GM12878 (cell line): Measurements from ENCODE around the gene SHB. TPM values are rescaled to one million over a fixed set of nuclear protein-coding genes. Genes with fewer than 3 reads are reported as not detected.

ENCODE experiments used
- ATAC-seq: fragments of 200-7000 bp; cut with Tn5 transposase; 3 replicates; pipeline ENCODE4 v1.9.1; 2020; ENCODE audit warnings: mild to moderate bottlenecking, moderate library complexity
- BruUV-seq: library from RNA; stranded (reverse); fragments of 400-500 nt; replicated peaks from 2 replicates; lab custom pipeline; 2021; lab: Mats Ljungman, UMichigan
- CTCF ChIA-PET: fragments of 300-600 bp; sonication (Branson Sonifier 250); formaldehyde crosslinking; extraction: SDS; loops from one replicate; lab custom pipeline; 2021; ENCODE audit warnings: inconsistent platforms; lab: Yijun Ruan, JAX
- POLR2A ChIA-PET: fragments of 350-600 bp; formaldehyde crosslinking; extraction: SDS; loops from one replicate; lab custom pipeline; 2021; ENCODE audit warnings: inconsistent platforms; lab: Charles Lee
- RAD21 ChIA-PET: fragments of 300-600 bp; sonication (Branson Sonifier 250); formaldehyde crosslinking; loops from one replicate; lab custom pipeline; 2023; ENCODE audit warnings: antibody characterized with exemption; ENCODE audit not compliant: unreplicated experiment; lab: Charles Lee
- SMC1A ChIA-PET: fragments of 300-600 bp; sonication (Branson Sonifier 250); formaldehyde crosslinking; loops from one replicate; lab custom pipeline; 2023; ENCODE audit not compliant: unreplicated experiment, uncharacterized antibody; lab: Charles Lee
- DNase-seq: peaks from one replicate; pipeline ENCODE4 v3.0.0-alpha.2; 2011; ENCODE audit warnings: low read depth, low spot score
- FAIRE-seq: peaks from 3 replicates; lab custom pipeline; 2011; peaks lifted over from hg19 to GRCh38; lab: Jason Lieb, UNC
- H2AFZ ChIP-seq: 2 replicates; pipeline ENCODE4 v1.6.0; 2011; ENCODE audit warnings: low read depth, low read length, control low read depth; ENCODE audit not compliant: control insufficient read depth
- H3K27ac ChIP-seq: 2 replicates; pipeline ENCODE4 v1.5.1; 2011; ENCODE audit warnings: control low read depth; ENCODE audit not compliant: control insufficient read depth, insufficient read depth
- H3K27me3 ChIP-seq, 2 experiments: replicated peaks in 1 of 2; 2 replicates each; pipeline versions ENCODE4 v1.6.0 to v1.6.1; 2011; ENCODE audit warnings: low read length in 1 of 2; ENCODE audit not compliant: control insufficient read depth in 2 of 2, insufficient read depth in 2 of 2
- H3K36me3 ChIP-seq, 2 experiments: 2 replicates each; pipeline ENCODE4 v1.5.1; 2011; ENCODE audit warnings: low read length in 1 of 2; ENCODE audit not compliant: control insufficient read depth in 2 of 2, insufficient read depth in 2 of 2
- H3K4me1 ChIP-seq: 2 replicates; pipeline ENCODE4 v1.6.1; 2011; ENCODE audit warnings: mild to moderate bottlenecking, low read length, moderate library complexity, mixed read lengths; ENCODE audit not compliant: control insufficient read depth, insufficient read depth
- H3K4me2 ChIP-seq: 2 replicates; pipeline ENCODE4 v1.6.0; 2011; ENCODE audit warnings: control low read depth; ENCODE audit not compliant: control insufficient read depth, insufficient read depth
- H3K4me3 ChIP-seq: fragments of 200-600 bp; sonication (generic); 2 replicates; pipeline ENCODE4 v1.5.1; 2016
- H3K79me2 ChIP-seq: 2 replicates; pipeline ENCODE4 v1.6.0; 2011; ENCODE audit warnings: low read length; ENCODE audit not compliant: control insufficient read depth, insufficient read depth
- H3K9ac ChIP-seq: 2 replicates; pipeline ENCODE4 v1.8.0; 2011; ENCODE audit warnings: low read length, control low read depth, mixed read lengths; ENCODE audit not compliant: control insufficient read depth, insufficient read depth
- H3K9me3 ChIP-seq: replicated peaks from 3 replicates; pipeline ENCODE4 v1.5.1; 2011; ENCODE audit warnings: mild to moderate bottlenecking, low read length; ENCODE audit not compliant: control insufficient read depth, insufficient read depth
- H4K20me1 ChIP-seq: 2 replicates; pipeline ENCODE4 v1.6.0; 2011; ENCODE audit not compliant: control insufficient read depth, insufficient read depth
- BRCA1 ChIP-seq: IDR thresholded peaks from 2 replicates; pipeline ENCODE4 v1.6.1; 2011; ENCODE audit warnings: low read depth, low read length, improper control_type of control experiment
- CBX3 ChIP-seq: fragments of 200-600 bp; sonication (generic); IDR thresholded peaks from 2 replicates; pipeline ENCODE4 v1.6.1; 2016; ENCODE audit warnings: low read depth, borderline replicate concordance
- ETV6 ChIP-seq, 2 experiments: fragments of 450-650 bp in 1 of 2; IDR thresholded peaks in 1 of 2; conservative IDR thresholded peaks in 1 of 2; 2 replicates each; pipeline ENCODE4 v1.6.1; 2014; ENCODE audit warnings: antibody characterized with exemption in 1 of 2, borderline replicate concordance in 1 of 2, low read depth in 1 of 2, mild to moderate bottlenecking in 1 of 2, moderate library complexity in 1 of 2
- IKZF1 ChIP-seq: fragments of 450-650 bp; conservative IDR thresholded peaks from 2 replicates; pipeline ENCODE4 v1.6.1; 2017; ENCODE audit warnings: antibody characterized with exemption, mild to moderate bottlenecking
- RUNX3 ChIP-seq: IDR thresholded peaks from 2 replicates; pipeline ENCODE4 v1.6.1; 2012; ENCODE audit warnings: low read length, inconsistent platforms
- WGBS: methylation state at CpG from one replicate; pipeline ENCODE4 v1.1.6; 2016; ENCODE audit warnings: low lambda C conversion rate; ENCODE audit not compliant: insufficient replicate concordance, insufficient coverage; ENCODE audit errors: missing lambda C conversion rate; 5-methylcytosine and 5-hydroxymethylcytosine counted together
- in situ Hi-C: fragments of 300-500 bp; cut with MboI; formaldehyde crosslinking; loops from 9 replicates; pipeline ENCODE4 v1.14.3; 2018; ENCODE audit warnings: mixed read lengths
- intact Hi-C: fragments of 100-400 bp; cut with micrococcal nuclease; formaldehyde crosslinking; loops from one replicate; pipeline ENCODE4 v1.14.2; 2022; ENCODE audit not compliant: unreplicated experiment
- polyA plus RNA-seq, 11 experiments: library from polyadenylated mRNA; depleted of rRNA in 4 of 11; unstranded in 6 of 11; stranded (reverse) in 5 of 11; fragments of >200 nt; fragmentation: Nextera tagmentation in 4 of 11; fragmentation: Illumina TruSeq in 1 of 11; extraction: Ambion mirVana in 4 of 11; extraction: Trizol in 1 of 11; gene quantifications; 1 replicate in 1 of 11; 2 replicates in 10 of 11; pipeline versions ENCODE4 v1.2.1 to v1.2.3, GENCODE V29; 2011 to 2016; ENCODE audit warnings: inconsistent platforms in 2 of 11, missing spikeins in 2 of 11, low read depth in 1 of 11
- total RNA-seq, 4 experiments: library from RNA; depleted of rRNA in 3 of 4; stranded (reverse); fragments of >200 nt in 3 of 4; fragmentation: Illumina TruSeq in 1 of 4; extraction: Trizol in 1 of 4; gene quantifications; 2 replicates each; pipeline versions ENCODE4 v1.2.1 to v1.2.3, GENCODE V29; 2013 to 2021
- TF ChIP-seq, protein P1 (sequence below): fragments of 450-650 bp; IDR thresholded peaks from 2 replicates; pipeline ENCODE4 v1.6.1; 2017; ENCODE audit warnings: antibody characterized with exemption, mild to moderate bottlenecking, moderate library complexity

The SHB gene
- total and polyA plus RNA-seq, 10 of the 15 experiments (the other 5 are each of a cell fraction or from before 2014, with no cell fraction given), result 0.29 to 6.2 (median 1.3) TPM

DNA sequence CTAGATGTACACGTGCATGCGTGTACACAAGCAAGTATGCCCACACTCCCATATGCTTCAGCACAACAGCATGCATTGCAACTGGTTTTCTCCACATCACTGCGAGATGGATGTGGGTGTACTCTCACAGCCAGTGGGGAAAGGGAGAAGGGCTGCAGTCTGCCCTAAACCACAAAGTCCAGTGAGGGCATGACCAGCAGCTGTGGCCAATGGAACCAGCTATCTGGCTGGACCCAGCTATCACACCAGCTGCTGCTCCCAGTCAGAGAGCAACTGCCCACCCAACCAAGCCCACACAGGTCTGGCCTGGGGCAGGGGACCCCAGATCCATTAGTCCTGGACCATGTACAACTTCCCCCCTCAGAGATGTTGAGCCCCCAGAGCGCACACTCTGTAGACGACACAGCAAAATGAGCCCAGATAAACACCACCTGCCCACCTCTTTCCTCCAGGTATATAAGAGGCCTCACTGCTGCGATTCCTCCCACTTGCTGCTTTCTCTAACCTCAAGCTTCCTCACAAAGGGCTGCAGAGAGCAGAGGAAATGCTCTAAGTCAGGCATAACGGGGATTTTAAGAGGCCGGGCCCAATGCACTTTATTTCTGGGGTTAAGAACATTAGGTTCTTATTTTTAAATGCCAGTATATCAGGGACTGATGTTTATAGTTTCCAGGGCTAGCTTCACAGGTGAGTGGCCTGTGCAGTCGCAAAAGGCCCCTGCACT, 39.0 kb downstream of the SHB start:
- CTCF ChIA-PET, result interaction anchor here (0.6 to 2.8 kb wide), 9 partner anchors 16 to 117 kb away, joined by 3 to 8 read pairs (median 3); no protein-coding TSS in a partner anchor
- Histone ChIP-seq H3K36me3 (no peaks in the 10 kb centered on the region), H3K27me3 (no peaks in the 10 kb centered on the region), H2AFZ (no peak overlapping the region), H3K79me2 (no peaks in the 10 kb centered on the region), H3K27ac (no peak overlapping the region), H4K20me1 (no peaks in the 10 kb centered on the region), H3K4me1 (peaks cover 5% of the 10 kb centered on the region; the same call in 1 of the 2 replicates), H3K4me3 (no peak overlapping the region), H3K9ac (no peak overlapping the region), H3K4me2 (no peak overlapping the region), H3K9me3 (no peaks in the 10 kb centered on the region)
- peak; percentile 52 for FAIRE-seq
- SMC1A ChIA-PET, result interaction anchor here (1.0 to 2.0 kb wide), 7 partner anchors 10 to 116 kb away, joined by 3 to 8 read pairs (median 5); no protein-coding TSS in a partner anchor
- DNase-seq, result no peak
- POLR2A ChIA-PET, result interaction anchor here (0.9 kb wide), 1 partner anchor 34 kb away, joined by 3 read pairs; no protein-coding TSS in a partner anchor
- RAD21 ChIA-PET, result interaction anchor here (0.8 to 1.7 kb wide), 4 partner anchors 31 to 75 kb away, joined by 3 to 8 read pairs (median 4); no protein-coding TSS in a partner anchor
- 37% methylated on average over 9 of the region's 9 CpGs for WGBS
- BruUV-seq, result no TSS peak
- peak; percentile 31; the same call in 1 of the 3 replicates for ATAC-seq
- in situ Hi-C loops, result no loop called here
- intact Hi-C loops, result no loop called here
- TF ChIP-seq BRCA1, result no peak
- TF ChIP-seq CBX3, result no peak
- 0 out of 4 replicates have a peak, but pooled peaks of 1 of the 2 experiments have one; percentile 21 for TF ChIP-seq ETV6 (conservative IDR thresholded peaks at IDR 0.05 in 1 of 2, IDR thresholded peaks at IDR 0.05 in 1 of 2; ENCODE audit: borderline replicate concordance in 1 of 2, low read depth in 1 of 2)
- TF ChIP-seq RUNX3, result peak; percentile 26; the same call in 1 of the 2 replicates
- TF ChIP-seq, protein P1, sequence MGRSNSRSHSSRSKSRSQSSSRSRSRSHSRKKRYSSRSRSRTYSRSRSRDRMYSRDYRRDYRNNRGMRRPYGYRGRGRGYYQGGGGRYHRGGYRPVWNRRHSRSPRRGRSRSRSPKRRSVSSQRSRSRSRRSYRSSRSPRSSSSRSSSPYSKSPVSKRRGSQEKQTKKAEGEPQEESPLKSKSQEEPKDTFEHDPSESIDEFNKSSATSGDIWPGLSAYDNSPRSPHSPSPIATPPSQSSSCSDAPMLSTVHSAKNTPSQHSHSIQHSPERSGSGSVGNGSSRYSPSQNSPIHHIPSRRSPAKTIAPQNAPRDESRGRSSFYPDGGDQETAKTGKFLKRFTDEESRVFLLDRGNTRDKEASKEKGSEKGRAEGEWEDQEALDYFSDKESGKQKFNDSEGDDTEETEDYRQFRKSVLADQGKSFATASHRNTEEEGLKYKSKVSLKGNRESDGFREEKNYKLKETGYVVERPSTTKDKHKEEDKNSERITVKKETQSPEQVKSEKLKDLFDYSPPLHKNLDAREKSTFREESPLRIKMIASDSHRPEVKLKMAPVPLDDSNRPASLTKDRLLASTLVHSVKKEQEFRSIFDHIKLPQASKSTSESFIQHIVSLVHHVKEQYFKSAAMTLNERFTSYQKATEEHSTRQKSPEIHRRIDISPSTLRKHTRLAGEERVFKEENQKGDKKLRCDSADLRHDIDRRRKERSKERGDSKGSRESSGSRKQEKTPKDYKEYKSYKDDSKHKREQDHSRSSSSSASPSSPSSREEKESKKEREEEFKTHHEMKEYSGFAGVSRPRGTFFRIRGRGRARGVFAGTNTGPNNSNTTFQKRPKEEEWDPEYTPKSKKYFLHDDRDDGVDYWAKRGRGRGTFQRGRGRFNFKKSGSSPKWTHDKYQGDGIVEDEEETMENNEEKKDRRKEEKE, result no peak
- TF ChIP-seq IKZF1, result 0 out of 2 replicates have a peak, but pooled peaks have one; percentile 9
